ENCODE measurements around the gene ORM2. TPM values are rescaled to one million over a fixed set of nuclear protein-coding genes. Genes with fewer than 3 reads are reported as not detected.

ORM2 gene
- total RNA-seq, 1 donor from 2014 or later: 0.64 TPM

DNA sequence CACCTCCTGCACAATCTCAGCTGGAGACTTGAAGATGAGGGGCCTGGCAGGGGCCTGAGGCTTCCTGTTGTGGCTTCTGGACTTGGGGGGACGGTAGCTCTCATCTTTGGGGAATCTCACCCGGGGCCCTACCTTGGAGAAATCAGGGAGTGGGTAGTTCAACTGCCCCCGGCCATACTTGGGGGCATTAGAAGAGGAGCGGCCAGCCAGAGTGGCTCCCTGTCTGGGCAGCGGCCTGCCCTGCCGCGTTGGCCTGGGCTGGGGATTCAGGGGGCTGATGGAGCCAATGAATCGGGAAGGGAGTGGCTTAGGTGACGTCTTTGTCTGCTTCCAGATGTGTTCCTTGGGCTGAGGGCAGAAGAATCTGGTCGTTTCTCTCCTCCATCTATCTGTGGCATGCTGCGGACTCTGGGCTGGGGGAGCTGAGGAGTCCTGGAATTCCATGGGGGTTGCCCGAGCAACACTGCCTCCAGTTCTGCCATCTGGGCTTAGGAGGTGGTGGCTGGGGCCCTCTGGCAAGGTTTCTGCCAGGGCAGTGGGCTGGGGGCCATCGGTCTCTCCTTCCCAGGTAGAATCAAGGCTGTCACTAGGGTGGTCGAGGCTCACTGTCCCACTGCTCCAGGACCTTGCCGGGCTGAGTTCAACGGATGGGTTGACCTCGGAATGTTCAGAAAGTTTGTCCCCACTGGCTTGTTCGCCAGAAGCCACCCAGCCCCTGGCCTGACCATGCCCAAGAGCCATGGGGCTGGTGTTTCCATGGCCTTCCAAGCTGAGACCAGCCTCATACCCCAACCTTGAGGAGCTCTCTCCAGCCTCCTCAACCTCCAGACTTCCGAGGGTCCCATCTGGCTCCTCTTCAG is 47.1 kb downstream of the ORM2 start:
- H3K27ac ChIP-seq: peak overlapping the region in 1 of 2 donors; percentile 2
- no peak for DNase-seq (ENCODE audit: low spot score in 2 of 2)
- H3K4me3 ChIP-seq: no peak overlapping the region
- no peaks in the 10 kb centered on the region for H3K9me3 ChIP-seq
- peaks cover 49 to 67% of the 10 kb centered on the region in 2 donors for H3K36me3 ChIP-seq
- H3K27me3 ChIP-seq: no peaks in the 10 kb centered on the region
- peaks cover 0 to 33% of the 10 kb centered on the region in 2 donors for H3K4me1 ChIP-seq
- intact Hi-C loops (cut with DNase I): no loop called here
- TF ChIP-seq, protein P1, sequence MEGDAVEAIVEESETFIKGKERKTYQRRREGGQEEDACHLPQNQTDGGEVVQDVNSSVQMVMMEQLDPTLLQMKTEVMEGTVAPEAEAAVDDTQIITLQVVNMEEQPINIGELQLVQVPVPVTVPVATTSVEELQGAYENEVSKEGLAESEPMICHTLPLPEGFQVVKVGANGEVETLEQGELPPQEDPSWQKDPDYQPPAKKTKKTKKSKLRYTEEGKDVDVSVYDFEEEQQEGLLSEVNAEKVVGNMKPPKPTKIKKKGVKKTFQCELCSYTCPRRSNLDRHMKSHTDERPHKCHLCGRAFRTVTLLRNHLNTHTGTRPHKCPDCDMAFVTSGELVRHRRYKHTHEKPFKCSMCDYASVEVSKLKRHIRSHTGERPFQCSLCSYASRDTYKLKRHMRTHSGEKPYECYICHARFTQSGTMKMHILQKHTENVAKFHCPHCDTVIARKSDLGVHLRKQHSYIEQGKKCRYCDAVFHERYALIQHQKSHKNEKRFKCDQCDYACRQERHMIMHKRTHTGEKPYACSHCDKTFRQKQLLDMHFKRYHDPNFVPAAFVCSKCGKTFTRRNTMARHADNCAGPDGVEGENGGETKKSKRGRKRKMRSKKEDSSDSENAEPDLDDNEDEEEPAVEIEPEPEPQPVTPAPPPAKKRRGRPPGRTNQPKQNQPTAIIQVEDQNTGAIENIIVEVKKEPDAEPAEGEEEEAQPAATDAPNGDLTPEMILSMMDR (IDR thresholded peaks at IDR 0.05): no peak

DNA sequence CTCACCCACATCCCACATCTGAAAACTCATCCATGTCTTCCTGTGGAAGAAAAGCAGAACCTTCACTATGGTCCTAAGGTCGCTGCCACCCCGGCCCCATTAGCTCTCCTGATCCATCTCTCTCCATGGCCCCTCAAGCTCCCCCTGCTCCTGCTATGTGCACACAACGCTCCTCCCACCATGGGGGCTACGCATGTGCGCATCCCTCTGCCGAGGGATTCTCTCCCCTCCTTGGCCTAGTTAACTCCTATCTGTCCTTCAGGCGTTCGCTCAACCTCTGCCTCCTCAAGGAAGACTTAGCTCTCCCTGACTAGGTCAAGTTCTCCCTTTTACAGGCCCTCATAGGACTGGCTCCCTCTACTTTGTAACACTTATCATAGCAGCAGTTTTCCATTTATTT is 48.3 kb downstream of the ORM2 start:
- TF ChIP-seq, protein P1 (IDR thresholded peaks at IDR 0.05): no peak
- Histone ChIP-seq H3K4me3 (no peak overlapping the region), H3K27me3 (no peaks in the 10 kb centered on the region), H3K4me1 (peaks cover 6 to 36% of the 10 kb centered on the region in 2 donors), H3K27ac (no peak overlapping the region), H3K36me3 (peaks cover 49 to 59% of the 10 kb centered on the region in 2 donors), H3K9me3 (no peaks in the 10 kb centered on the region)
- no peak for DNase-seq (ENCODE audit: low spot score in 2 of 2)
- intact Hi-C loops (cut with DNase I): no loop called here

DNA sequence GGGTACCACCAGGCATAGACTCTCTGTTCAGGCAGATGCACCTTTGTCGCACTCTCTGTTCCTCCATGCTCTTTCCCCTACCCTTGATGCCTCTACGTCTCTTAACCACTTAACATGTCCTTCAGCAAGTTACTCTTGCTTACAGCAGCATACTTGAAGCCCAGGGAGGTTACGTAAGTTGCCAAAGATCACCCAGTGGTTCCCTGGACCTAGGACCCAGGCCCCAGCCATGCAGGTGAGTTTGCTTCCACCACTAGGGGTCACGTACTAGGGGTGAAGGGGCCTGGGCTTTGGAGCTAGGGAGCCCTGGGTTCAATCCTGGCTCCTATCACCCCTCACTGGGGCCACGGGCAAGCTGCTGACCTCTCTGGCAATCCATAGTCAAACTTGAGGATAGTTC is 49.2 kb downstream of the ORM2 start:
- intact Hi-C loops (cut with DNase I): no loop called here
- Histone ChIP-seq H3K9me3 (no peaks in the 10 kb centered on the region), H3K4me1 (peaks cover 11 to 38% of the 10 kb centered on the region in 2 donors), H3K4me3 (no peak overlapping the region), H3K27me3 (no peaks in the 10 kb centered on the region), H3K36me3 (peaks cover 43 to 50% of the 10 kb centered on the region in 2 donors), H3K27ac (no peak overlapping the region)
- no peak for DNase-seq (ENCODE audit: low spot score in 2 of 2)
- TF ChIP-seq, protein P1 (IDR thresholded peaks at IDR 0.05): no peak

Other genes with a start within 250 kb of the ORM2 start
- gene KIF12, start 230.6 kb upstream of the ORM2 start, total RNA-seq: not detected
- gene COL27A1, start 174.3 kb upstream of the ORM2 start, total RNA-seq: 9.3 TPM
- 53.3 TPM for gene ORM1, start 6.8 kb upstream of the ORM2 start, total RNA-seq
- gene AKNA, start 58.1 kb downstream of the ORM2 start, total RNA-seq: 87.9 TPM
- 3.9 TPM for gene WHRN, start 175.6 kb downstream of the ORM2 start, total RNA-seq

Data from ascending aorta (tissue), 2 donors.